Measurements from ENCODE around the gene CDH23.

GRCh38 chr10:71751515-71752224, 354.9 kb downstream of the CDH23 start:
- no peak for TF ChIP-seq CTCF (IDR thresholded peaks at IDR 0.05)
- no peak for TF ChIP-seq POLR2A (IDR thresholded peaks at IDR 0.05)

All from uterus (tissue), 2 donors.